H1 (cell line): ENCODE data around the gene PIK3R4. TPM values are rescaled to one million over a fixed set of nuclear protein-coding genes. Genes with fewer than 3 reads are reported as not detected.

Experiments used
- CTCF ChIA-PET: fragments of 300-600 bp; sonication (Branson Sonifier 250); formaldehyde crosslinking; loops from one replicate; lab custom pipeline; 2021; ENCODE audit not compliant: partially characterized antibody; lab: Charles Lee
- POLR2A ChIA-PET: fragments of 300-600 bp; sonication (Branson Sonifier 250); formaldehyde crosslinking; loops from one replicate; lab custom pipeline; 2021; ENCODE audit warnings: inconsistent platforms; ENCODE audit not compliant: partially characterized antibody; lab: Charles Lee
- DNase-seq, 2 experiments: peaks; one replicate each; pipeline versions ENCODE4 v3.0.0 to v3.0.0-alpha.2; 2010 to 2022; ENCODE audit warnings: low spot score in 2 of 2, low read depth in 1 of 2, mixed read lengths in 1 of 2
- FAIRE-seq: peaks from 2 replicates; lab custom pipeline; 2011; peaks lifted over from hg19 to GRCh38; lab: Jason Lieb, UNC
- H2AFZ ChIP-seq: 2 replicates; pipeline ENCODE4 v1.8.1; 2012; ENCODE audit warnings: low read length, inconsistent platforms
- H2AK5ac ChIP-seq: 2 replicates; pipeline ENCODE4 v1.6.1; 2013; ENCODE audit warnings: low read depth, low read length
- H2BK120ac ChIP-seq: replicated peaks from 2 replicates; pipeline ENCODE3; 2013; ENCODE audit warnings: low read depth, low read length, inconsistent platforms
- H2BK12ac ChIP-seq: 2 replicates; pipeline ENCODE4 v1.6.1; 2013; ENCODE audit warnings: low read depth, low read length
- H2BK15ac ChIP-seq: 2 replicates; pipeline ENCODE4 v1.6.1; 2013; ENCODE audit warnings: low read length
- H2BK20ac ChIP-seq: 2 replicates; pipeline ENCODE4 v1.6.1; 2013; ENCODE audit warnings: low read length
- H2BK5ac ChIP-seq: 2 replicates; pipeline ENCODE4 v1.6.1; 2013; ENCODE audit warnings: low read depth, low read length
- H3K14ac ChIP-seq: 2 replicates; pipeline ENCODE4 v1.6.1; 2013; ENCODE audit warnings: inconsistent platforms; ENCODE audit not compliant: insufficient read length
- H3K18ac ChIP-seq: 2 replicates; pipeline ENCODE4 v1.6.1; 2013; ENCODE audit warnings: low read length; ENCODE audit errors: extremely low read depth
- H3K23ac ChIP-seq: 2 replicates; pipeline ENCODE4 v1.6.1; 2013; ENCODE audit warnings: inconsistent platforms; ENCODE audit not compliant: insufficient read length
- H3K23me2 ChIP-seq: 2 replicates; pipeline ENCODE4 v1.6.1; 2013; ENCODE audit warnings: low read depth, low read length
- H3K27ac ChIP-seq: 2 replicates; pipeline ENCODE4 v1.6.1; 2011; ENCODE audit warnings: low read depth, low read length, inconsistent platforms
- H3K27me3 ChIP-seq, 4 experiments: replicated peaks in 1 of 4; 1 replicate in 1 of 4; 2 replicates in 3 of 4; pipeline versions ENCODE4 v1.6.1 to v1.8.1; 2011 to 2013; ENCODE audit warnings: low read length in 3 of 4, mild to moderate bottlenecking in 3 of 4, inconsistent platforms in 2 of 4, mixed read lengths in 2 of 4, moderate library complexity in 1 of 4; ENCODE audit not compliant: control insufficient read depth in 3 of 4, insufficient read depth in 3 of 4; ENCODE audit errors: extremely low read depth in 1 of 4
- H3K36me3 ChIP-seq, 4 experiments: 2 replicates each; pipeline versions ENCODE4 v1.6.1 to v1.8.1; 2011 to 2013; ENCODE audit warnings: mild to moderate bottlenecking in 4 of 4, low read length in 3 of 4, moderate library complexity in 2 of 4, control low read depth in 1 of 4, inconsistent platforms in 1 of 4; ENCODE audit not compliant: insufficient read depth in 4 of 4, control insufficient read depth in 2 of 4
- H3K4ac ChIP-seq: replicated peaks from 2 replicates; pipeline ENCODE3; 2013; ENCODE audit warnings: low read length, low read depth, mixed read lengths, inconsistent platforms; ENCODE audit not compliant: insufficient read length
- H3K4me1 ChIP-seq, 4 experiments: replicated peaks in 1 of 4; 1 replicate in 1 of 4; 2 replicates in 3 of 4; pipeline versions ENCODE4 v1.6.1 to v1.8.1; 2011 to 2013; ENCODE audit warnings: low read length in 3 of 4, inconsistent platforms in 2 of 4, mixed read lengths in 1 of 4; ENCODE audit not compliant: insufficient read depth in 4 of 4, control insufficient read depth in 3 of 4
- H3K4me2 ChIP-seq, 2 experiments: 2 replicates each; pipeline versions ENCODE4 v1.6.1 to v1.8.1; 2011 to 2013; ENCODE audit warnings: low read depth in 2 of 2, low read length in 2 of 2, control low read depth in 1 of 2, inconsistent platforms in 1 of 2, mild to moderate bottlenecking in 1 of 2; ENCODE audit not compliant: insufficient read depth in 1 of 2
- H3K4me3 ChIP-seq, 4 experiments: fragments of 200-600, 300-600 bp in 1 of 4; sonication (generic), shearing (Covaris generic), sonication (Bioruptor Twin) in 1 of 4; 2 replicates each; pipeline versions ENCODE4 v1.5.1 to v1.8.1; 2011 to 2016; ENCODE audit warnings: low read length in 4 of 4, low read depth in 3 of 4, control low read depth in 2 of 4, inconsistent platforms in 2 of 4, mild to moderate bottlenecking in 2 of 4, mixed read lengths in 1 of 4, moderate library complexity in 1 of 4; ENCODE audit not compliant: insufficient read depth in 2 of 4; ENCODE audit errors: extremely low read depth in 1 of 4
- H3K56ac ChIP-seq: replicated peaks from 2 replicates; pipeline ENCODE3; 2013; ENCODE audit warnings: low read depth, mild to moderate bottlenecking, mixed read lengths, low read length, inconsistent platforms; ENCODE audit not compliant: insufficient read length
- H3K79me1 ChIP-seq: 2 replicates; pipeline ENCODE4 v1.6.1; 2013; ENCODE audit warnings: low read depth, low read length, control low read depth
- H3K79me2 ChIP-seq, 2 experiments: 2 replicates each; pipeline versions ENCODE4 v1.6.1 to v1.8.1; 2012 to 2013; ENCODE audit warnings: low read length in 2 of 2, mild to moderate bottlenecking in 2 of 2, inconsistent platforms in 1 of 2; ENCODE audit not compliant: insufficient read depth in 2 of 2, control insufficient read depth in 1 of 2
- H3K9ac ChIP-seq, 4 experiments: replicated peaks in 1 of 4; 1 replicate in 1 of 4; 2 replicates in 3 of 4; pipeline versions ENCODE4 v1.6.1 to v1.8.1; 2011 to 2013; ENCODE audit warnings: low read depth in 3 of 4, low read length in 3 of 4, control low read depth in 2 of 4, mild to moderate bottlenecking in 2 of 4, moderate library complexity in 2 of 4, inconsistent platforms in 1 of 4; ENCODE audit errors: extremely low read depth in 1 of 4
- H3K9me3 ChIP-seq, 2 experiments: 2 replicates each; pipeline versions ENCODE4 v1.6.1 to v1.8.1; 2012 to 2013; ENCODE audit warnings: mild to moderate bottlenecking in 2 of 2, moderate library complexity in 2 of 2, control low read depth in 1 of 2, inconsistent platforms in 1 of 2, low read depth in 1 of 2, low read length in 1 of 2, mixed read lengths in 1 of 2; ENCODE audit not compliant: insufficient read depth in 2 of 2
- H4K20me1 ChIP-seq, 2 experiments: replicated peaks in 1 of 2; 2 replicates each; pipeline versions ENCODE3 to v1.8.1; 2011 to 2013; ENCODE audit warnings: inconsistent platforms in 2 of 2, low read length in 2 of 2, mild to moderate bottlenecking in 1 of 2; ENCODE audit not compliant: insufficient read depth in 2 of 2, control insufficient read depth in 1 of 2
- H4K5ac ChIP-seq: 2 replicates; pipeline ENCODE4 v1.6.1; 2013; ENCODE audit warnings: low read length, low read depth, mixed read lengths, inconsistent platforms; ENCODE audit not compliant: insufficient read length
- H4K8ac ChIP-seq: 2 replicates; pipeline ENCODE4 v1.8.0; 2013; ENCODE audit warnings: mild to moderate bottlenecking, moderate library complexity, low read length, inconsistent platforms; ENCODE audit not compliant: insufficient read depth; ENCODE audit errors: extremely low read depth
- H4K91ac ChIP-seq: replicated peaks from 2 replicates; pipeline ENCODE3; 2013; ENCODE audit warnings: low read length, mixed read lengths, inconsistent platforms; ENCODE audit not compliant: insufficient read length
- ATF2 ChIP-seq: IDR thresholded peaks from 2 replicates; pipeline ENCODE4 v1.6.1; 2012; ENCODE audit warnings: low read length, inconsistent platforms
- RAD21 ChIP-seq, 2 experiments: IDR thresholded peaks in 1 of 2; conservative IDR thresholded peaks in 1 of 2; 2 replicates each; pipeline ENCODE4 v1.6.1; 2011; ENCODE audit warnings: low read depth in 2 of 2, low read length in 2 of 2, improper control_type of control experiment in 1 of 2, inconsistent platforms in 1 of 2, mild to moderate bottlenecking in 1 of 2, moderate library complexity in 1 of 2
- RXRA ChIP-seq: IDR thresholded peaks from 2 replicates; pipeline ENCODE4 v1.6.1; 2011; ENCODE audit warnings: low read depth, mild to moderate bottlenecking, low read length, moderate library complexity; ENCODE audit not compliant: insufficient read depth
- polyA plus RNA-seq, 7 experiments: library from polyadenylated mRNA; depleted of rRNA in 3 of 7; stranded (reverse) in 5 of 7; unstranded in 2 of 7; fragments of >200 nt in 5 of 7; fragments of 200-250 nt in 2 of 7; gene quantifications; 1 replicate in 5 of 7; 2 replicates in 1 of 7; 4 replicates in 1 of 7; pipeline versions ENCODE4 v1.2.1 to v1.2.3, GENCODE V29; 2011 to 2013; ENCODE audit warnings: missing spikeins in 2 of 7, mixed read lengths in 2 of 7
- total RNA-seq: library from RNA; stranded (reverse); fragmentation: NEBNext Ultra II Directional; extraction: Animal tissue kit (Norgen Biotek cat#: 25700); gene quantifications from 2 replicates; pipeline ENCODE4 v1.2.1, GENCODE V29; 2021

PIK3R4 gene
- total and polyA plus RNA-seq, 2 of the 8 experiments (the other 6 are each of a cell fraction or from before 2014, with no cell fraction given): 43.8 to 87.4 TPM

GRCh38 chr3:130772129-130772528, 25.5 kb upstream of the PIK3R4 start:
- no peaks in the 10 kb centered on the region for H3K4me1 ChIP-seq
- no peak overlapping the region for H4K8ac ChIP-seq
- H2BK120ac ChIP-seq: no peak overlapping the region
- no peak overlapping the region for H3K56ac ChIP-seq
- no peak overlapping the region for H3K14ac ChIP-seq
- no peak overlapping the region for H3K9ac ChIP-seq
- H3K23ac ChIP-seq: no peak overlapping the region
- H3K36me3 ChIP-seq: no peaks in the 10 kb centered on the region
- no peaks in the 10 kb centered on the region for H4K20me1 ChIP-seq
- no peak overlapping the region for H2BK12ac ChIP-seq
- H2BK20ac ChIP-seq: no peak overlapping the region
- no peaks in the 10 kb centered on the region for H3K79me1 ChIP-seq
- POLR2A ChIA-PET: no interaction called here
- H3K27me3 ChIP-seq: no peaks in the 10 kb centered on the region
- H2BK5ac ChIP-seq: no peak overlapping the region
- no peak overlapping the region for H3K18ac ChIP-seq
- no peak overlapping the region for H4K91ac ChIP-seq
- no peaks in the 10 kb centered on the region for H3K9me3 ChIP-seq
- H3K4me3 ChIP-seq: no peak overlapping the region
- H2AK5ac ChIP-seq: no peak overlapping the region
- H3K79me2 ChIP-seq: no peaks in the 10 kb centered on the region
- no peak overlapping the region for H3K4me2 ChIP-seq
- CTCF ChIA-PET: interaction anchor here (1.0 to 1.2 kb wide), 2 partner anchors 11 to 13 kb away, joined by 4 to 6 read pairs; no protein-coding TSS in a partner anchor
- DNase-seq: no peak
- H2AFZ ChIP-seq: no peak overlapping the region
- no peak overlapping the region for H3K27ac ChIP-seq
- TF ChIP-seq RXRA (no peak), ATF2 (no peak), RAD21 (IDR thresholded peaks at IDR 0.05 in 1 of 2, conservative IDR thresholded peaks at IDR 0.05 in 1 of 2; ENCODE audit: low read depth in 2 of 2, low read length in 2 of 2) (no peak)
- FAIRE-seq: no peak
- H4K5ac ChIP-seq: no peak overlapping the region
- H3K23me2 ChIP-seq: no peaks in the 10 kb centered on the region
- H2BK15ac ChIP-seq: no peak overlapping the region
- no peak overlapping the region for H3K4ac ChIP-seq
